H9 (cell line): ENCODE data around the gene HCFC1. TPM values are rescaled to one million over a fixed set of nuclear protein-coding genes. Genes with fewer than 3 reads are reported as not detected.
A peak's percentile ranks its signal among the peaks of the same experiment; 100 is the strongest.

Experiments
- DNase-seq: peaks from one replicate; pipeline ENCODE4 v3.0.0-alpha.2; 2017
- H2AFZ ChIP-seq: one replicate; pipeline ENCODE4 v1.6.1; 2013; ENCODE audit warnings: mild to moderate bottlenecking, low read length, control low read depth, moderate library complexity
- H2AK5ac ChIP-seq: 2 replicates; pipeline ENCODE4 v1.6.1; 2013; ENCODE audit warnings: low read length, control low read depth, mixed read lengths; ENCODE audit not compliant: insufficient read length
- H2BK120ac ChIP-seq: one replicate; pipeline ENCODE4 v1.6.1; 2013; ENCODE audit warnings: low read depth, mild to moderate bottlenecking, low read length, control low read depth, inconsistent platforms; ENCODE audit not compliant: poor library complexity, severe bottlenecking
- H2BK12ac ChIP-seq: 2 replicates; pipeline ENCODE4 v1.6.1; 2013; ENCODE audit warnings: low read length, control low read depth, mixed read lengths, low read depth; ENCODE audit not compliant: insufficient read length
- H2BK15ac ChIP-seq: 2 replicates; pipeline ENCODE4 v1.6.1; 2013; ENCODE audit warnings: low read depth, low read length, control low read depth
- H2BK20ac ChIP-seq: one replicate; pipeline ENCODE4 v1.6.1; 2013; ENCODE audit warnings: low read depth, mild to moderate bottlenecking, low read length, control low read depth, inconsistent platforms; ENCODE audit not compliant: poor library complexity, severe bottlenecking
- H2BK5ac ChIP-seq: 2 replicates; pipeline ENCODE4 v1.6.1; 2013; ENCODE audit warnings: low read length, control low read depth, mixed read lengths; ENCODE audit not compliant: insufficient read length
- H3K14ac ChIP-seq: 2 replicates; pipeline ENCODE4 v1.6.1; 2013; ENCODE audit warnings: low read length, control low read depth; ENCODE audit not compliant: insufficient read depth
- H3K18ac ChIP-seq: 2 replicates; pipeline ENCODE4 v1.6.1; 2013; ENCODE audit warnings: low read depth, mild to moderate bottlenecking, mixed read lengths, low read length, control low read depth; ENCODE audit not compliant: insufficient read length
- H3K23ac ChIP-seq: 2 replicates; pipeline ENCODE4 v1.6.1; 2013; ENCODE audit warnings: low read length, control low read depth, mixed read lengths, low read depth; ENCODE audit not compliant: insufficient read length
- H3K23me2 ChIP-seq: 2 replicates; pipeline ENCODE4 v1.6.1; 2013; ENCODE audit warnings: low read depth, mild to moderate bottlenecking, mixed read lengths, low read length, control low read depth; ENCODE audit not compliant: insufficient read length, poor library complexity, severe bottlenecking
- H3K27ac ChIP-seq: 2 replicates; pipeline ENCODE4 v1.5.1; 2013; ENCODE audit warnings: low read length, control low read depth, mixed read lengths, low read depth; ENCODE audit not compliant: insufficient read length
- H3K27me3 ChIP-seq: 2 replicates; pipeline ENCODE4 v1.6.1; 2013; ENCODE audit warnings: low read length, control low read depth, inconsistent platforms; ENCODE audit not compliant: insufficient read depth
- H3K4ac ChIP-seq: 2 replicates; pipeline ENCODE4 v1.6.1; 2013; ENCODE audit warnings: low read depth, mild to moderate bottlenecking, control low read depth, inconsistent platforms, low read length, moderate library complexity
- H3K4me1 ChIP-seq: 2 replicates; pipeline ENCODE4 v1.6.1; 2013; ENCODE audit warnings: low read length, control low read depth, inconsistent platforms; ENCODE audit not compliant: insufficient read depth
- H3K4me2 ChIP-seq: 2 replicates; pipeline ENCODE4 v1.6.1; 2013; ENCODE audit warnings: low read length, control low read depth, mixed read lengths; ENCODE audit not compliant: insufficient read length, insufficient read depth
- H3K56ac ChIP-seq: 2 replicates; pipeline ENCODE4 v1.6.1; 2013; ENCODE audit warnings: low read depth, mild to moderate bottlenecking, mixed read lengths, low read length, control low read depth; ENCODE audit not compliant: insufficient read length
- H3K79me1 ChIP-seq: 2 replicates; pipeline ENCODE4 v1.6.1; 2013; ENCODE audit warnings: low read depth, mild to moderate bottlenecking, moderate library complexity, low read length, control low read depth, inconsistent platforms; ENCODE audit not compliant: insufficient read depth, poor library complexity, severe bottlenecking
- H3K79me2 ChIP-seq: 2 replicates; pipeline ENCODE4 v1.6.1; 2013; ENCODE audit warnings: low read length, control low read depth, inconsistent platforms; ENCODE audit not compliant: insufficient read depth
- H3K9ac ChIP-seq: 2 replicates; pipeline ENCODE4 v1.6.1; 2013; ENCODE audit warnings: low read length, control low read depth, mixed read lengths; ENCODE audit not compliant: insufficient read length; ENCODE audit errors: extremely low read depth
- H3K9me3 ChIP-seq: one replicate; pipeline ENCODE4 v1.6.1; 2013; ENCODE audit warnings: low read depth, low read length, inconsistent platforms; ENCODE audit not compliant: control insufficient read depth
- H3T11ph ChIP-seq: one replicate; pipeline ENCODE4 v1.6.1; 2013; ENCODE audit warnings: mild to moderate bottlenecking, low read length, control low read depth, inconsistent platforms
- H4K20me1 ChIP-seq: one replicate; pipeline ENCODE4 v1.6.1; 2013; ENCODE audit not compliant: control insufficient read depth, insufficient read length, insufficient read depth
- H4K5ac ChIP-seq: 2 replicates; pipeline ENCODE4 v1.6.1; 2013; ENCODE audit warnings: low read depth, mild to moderate bottlenecking, mixed read lengths, low read length, control low read depth; ENCODE audit not compliant: insufficient read length
- H4K8ac ChIP-seq: replicated peaks from 2 replicates; pipeline ENCODE4 v1.6.1; 2013; ENCODE audit warnings: low read length, control low read depth, mixed read lengths, low read depth; ENCODE audit not compliant: insufficient read length
- H4K91ac ChIP-seq: 2 replicates; pipeline ENCODE4 v1.6.1; 2013; ENCODE audit warnings: low read depth, mild to moderate bottlenecking, moderate library complexity, mixed read lengths, low read length, control low read depth; ENCODE audit not compliant: insufficient read length
- H3K27ac Mint-ChIP-seq, 3 experiments: 2 replicates in 2 of 3; 3 replicates in 1 of 3; pipeline ENCODE4 v1.8.0; 2020 to 2021; ENCODE audit warnings: mixed read lengths in 3 of 3, mild to moderate bottlenecking in 1 of 3, moderate library complexity in 1 of 3
- H3K27me3 Mint-ChIP-seq: 2 replicates; pipeline ENCODE4 v1.8.0; 2021; ENCODE audit warnings: low read depth, mild to moderate bottlenecking, moderate library complexity, mixed read lengths
- H3K36me3 Mint-ChIP-seq, 3 experiments: 2 replicates in 2 of 3; 3 replicates in 1 of 3; pipeline ENCODE4 v1.8.0; 2020 to 2021; ENCODE audit warnings: low read depth in 3 of 3, mixed read lengths in 3 of 3; ENCODE audit not compliant: insufficient read depth in 1 of 3
- H3K4me1 Mint-ChIP-seq, 2 experiments: 2 replicates each; pipeline ENCODE4 v1.8.0; 2020; ENCODE audit warnings: mixed read lengths in 2 of 2
- H3K4me3 Mint-ChIP-seq, 2 experiments: 2 replicates in 1 of 2; 3 replicates in 1 of 2; pipeline ENCODE4 v1.8.0; 2020 to 2021; ENCODE audit warnings: mild to moderate bottlenecking in 2 of 2, mixed read lengths in 2 of 2, moderate library complexity in 1 of 2
- H3K9me3 Mint-ChIP-seq, 2 experiments: 2 replicates in 1 of 2; 3 replicates in 1 of 2; pipeline ENCODE4 v1.8.0; 2020; ENCODE audit warnings: mild to moderate bottlenecking in 2 of 2, mixed read lengths in 2 of 2, moderate library complexity in 1 of 2
- WGBS: extraction: QIAGEN DNeasy Blood & Tissue Kit; methylation state at CpG from one replicate; pipeline ENCODE4 v1.1.7; 2013; ENCODE audit warnings: missing lambda C conversion rate, low lambda C conversion rate, mixed read lengths; ENCODE audit not compliant: insufficient read length; ENCODE audit errors: extremely low coverage; 5-methylcytosine and 5-hydroxymethylcytosine counted together
- total RNA-seq: library from RNA; stranded (reverse); gene quantifications from 2 replicates; pipeline ENCODE4 v1.2.1, GENCODE V29; 2021
- TF ChIP-seq, protein P1 (sequence below): fragments of 200-600 bp; sonication (generic); conservative IDR thresholded peaks from 3 replicates; pipeline ENCODE4 v1.8.0; 2021; ENCODE audit warnings: antibody characterized with exemption, mild to moderate bottlenecking

HCFC1 gene
- total RNA-seq, 1 experiment from 2014 or later = 144 TPM

DNA sequence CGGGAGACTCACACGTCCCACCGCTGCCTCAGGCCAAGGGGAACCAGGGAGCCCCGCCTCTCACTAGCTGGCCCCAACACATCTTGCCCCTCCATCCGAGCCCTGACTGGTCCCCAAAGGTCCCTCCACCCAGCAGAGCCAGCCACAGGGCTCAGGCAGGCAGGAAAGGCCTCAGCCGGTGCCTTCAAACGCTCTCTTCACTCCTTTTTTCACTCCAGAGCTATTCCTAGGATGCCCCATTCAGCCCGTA, 44.0 kb downstream of the HCFC1 start:
- no peak overlapping the region for H3K4ac ChIP-seq
- peaks cover 19 to 36% (median 26%) of the 10 kb centered on the region in 3 experiments for H3K36me3 Mint-ChIP-seq
- H3K4me1 Mint-ChIP-seq = peaks cover 11 to 32% of the 10 kb centered on the region in 2 experiments
- H3K79me1 ChIP-seq = no peaks in the 10 kb centered on the region
- no peak overlapping the region for H2BK20ac ChIP-seq
- no peak overlapping the region for H4K5ac ChIP-seq
- H3K56ac ChIP-seq = no peak overlapping the region
- H2BK15ac ChIP-seq = no peak overlapping the region
- H2BK5ac ChIP-seq = no peak overlapping the region
- H3K9ac ChIP-seq = peak overlapping the region; percentile 45
- no peak overlapping the region for H3K27ac ChIP-seq
- no peaks in the 10 kb centered on the region for H3K27me3 ChIP-seq
- TF ChIP-seq, protein P1, sequence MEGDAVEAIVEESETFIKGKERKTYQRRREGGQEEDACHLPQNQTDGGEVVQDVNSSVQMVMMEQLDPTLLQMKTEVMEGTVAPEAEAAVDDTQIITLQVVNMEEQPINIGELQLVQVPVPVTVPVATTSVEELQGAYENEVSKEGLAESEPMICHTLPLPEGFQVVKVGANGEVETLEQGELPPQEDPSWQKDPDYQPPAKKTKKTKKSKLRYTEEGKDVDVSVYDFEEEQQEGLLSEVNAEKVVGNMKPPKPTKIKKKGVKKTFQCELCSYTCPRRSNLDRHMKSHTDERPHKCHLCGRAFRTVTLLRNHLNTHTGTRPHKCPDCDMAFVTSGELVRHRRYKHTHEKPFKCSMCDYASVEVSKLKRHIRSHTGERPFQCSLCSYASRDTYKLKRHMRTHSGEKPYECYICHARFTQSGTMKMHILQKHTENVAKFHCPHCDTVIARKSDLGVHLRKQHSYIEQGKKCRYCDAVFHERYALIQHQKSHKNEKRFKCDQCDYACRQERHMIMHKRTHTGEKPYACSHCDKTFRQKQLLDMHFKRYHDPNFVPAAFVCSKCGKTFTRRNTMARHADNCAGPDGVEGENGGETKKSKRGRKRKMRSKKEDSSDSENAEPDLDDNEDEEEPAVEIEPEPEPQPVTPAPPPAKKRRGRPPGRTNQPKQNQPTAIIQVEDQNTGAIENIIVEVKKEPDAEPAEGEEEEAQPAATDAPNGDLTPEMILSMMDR = no peak
- no peak overlapping the region for H3K23ac ChIP-seq
- H3K4me1 ChIP-seq = no peaks in the 10 kb centered on the region
- no peaks in the 10 kb centered on the region; the same call in 1 of the 2 replicates for H3K27me3 Mint-ChIP-seq
- WGBS = no CpG with 5 or more reads among the region's 8 CpGs
- H3T11ph ChIP-seq = no peak overlapping the region
- H3K23me2 ChIP-seq = peaks cover 22% of the 10 kb centered on the region
- peaks cover 15% of the 10 kb centered on the region for H3K9me3 ChIP-seq
- H2BK12ac ChIP-seq = no peak overlapping the region
- no peak for DNase-seq
- no peak overlapping the region for H2BK120ac ChIP-seq
- peak overlapping the region; percentile 78 for H3K18ac ChIP-seq
- H4K8ac ChIP-seq = no peak overlapping the region
- peak overlapping the region; percentile 52 for H3K4me2 ChIP-seq
- peak overlapping the region; percentile 71 to 83 for H3K4me3 Mint-ChIP-seq
- H4K20me1 ChIP-seq = no peaks in the 10 kb centered on the region
- no peak overlapping the region for H2AK5ac ChIP-seq
- peaks cover 55 to 71% of the 10 kb centered on the region in 2 experiments for H3K9me3 Mint-ChIP-seq
- peak overlapping the region; percentile 77 to 94 (median 78); a peak in 5 of 7 replicates for H3K27ac Mint-ChIP-seq
- H4K91ac ChIP-seq = no peak overlapping the region
- H2AFZ ChIP-seq = no peak overlapping the region
- H3K14ac ChIP-seq = peak overlapping the region; percentile 55; the same call in 1 of the 2 replicates
- no peaks in the 10 kb centered on the region for H3K79me2 ChIP-seq
